HepG2 (cell line): ENCODE measurements around the gene GPC6. TPM values are rescaled to one million over a fixed set of nuclear protein-coding genes. Genes with fewer than 3 reads are reported as not detected.

ENCODE experiments used
- ATAC-seq: fragments of 200-7000 bp; cut with Tn5 transposase; 3 replicates; pipeline ENCODE4 v1.9.1; 2020; ENCODE audit warnings: mild to moderate bottlenecking, moderate library complexity
- BruUV-seq: library from RNA; stranded (reverse); fragments of 400-500 nt; replicated peaks from 2 replicates; lab custom pipeline; 2021; lab: Mats Ljungman, UMichigan
- CTCF ChIA-PET: fragments of 300-600 bp; formaldehyde crosslinking; extraction: SDS; loops from one replicate; lab custom pipeline; 2021; ENCODE audit warnings: low total read pairs, inconsistent platforms, low intra/inter-chr PET ratio; lab: Yijun Ruan, JAX
- POLR2A ChIA-PET: fragments of 350-600 bp; sonication (Branson Sonifier 250); formaldehyde crosslinking; loops from one replicate; lab custom pipeline; 2020; ENCODE audit warnings: antibody characterized with exemption, inconsistent platforms; lab: Yijun Ruan, JAX
- DNase-seq: peaks from one replicate; pipeline ENCODE4 v3.0.0-alpha.2; 2015; ENCODE audit warnings: low spot score
- FAIRE-seq: peaks from 3 replicates; lab custom pipeline; 2011; peaks lifted over from hg19 to GRCh38; lab: Jason Lieb, UNC
- H2AFZ ChIP-seq: one replicate; pipeline ENCODE4 v1.6.1; 2011; ENCODE audit warnings: low read length, inconsistent platforms
- H3K27ac ChIP-seq: fragments of 300-600 bp; 3 replicates; pipeline ENCODE4 v1.8.0; 2011; ENCODE audit warnings: mixed run types, mild to moderate bottlenecking, mixed read lengths, low read length, inconsistent platforms; ENCODE audit not compliant: insufficient read depth; ENCODE audit errors: extremely low read length
- H3K27me3 ChIP-seq, 2 experiments: fragments of 200-600 bp in 1 of 2; 2 replicates in 1 of 2; 3 replicates in 1 of 2; pipeline versions ENCODE4 v1.6.0 to v1.8.0; 2011; ENCODE audit warnings: low read length in 2 of 2, mild to moderate bottlenecking in 2 of 2, moderate library complexity in 2 of 2, inconsistent platforms in 1 of 2; ENCODE audit not compliant: insufficient read depth in 2 of 2, control insufficient read depth in 1 of 2
- H3K36me3 ChIP-seq, 2 experiments: fragments of 200-600 bp in 1 of 2; replicated peaks in 1 of 2; 2 replicates in 1 of 2; 3 replicates in 1 of 2; pipeline versions ENCODE4 v1.5.1 to v1.8.0; 2011; ENCODE audit warnings: low read length in 2 of 2, inconsistent platforms in 1 of 2; ENCODE audit not compliant: insufficient read depth in 2 of 2, control insufficient read depth in 1 of 2
- H3K4me1 ChIP-seq: 2 replicates; pipeline ENCODE4 v1.5.1; 2012; ENCODE audit warnings: low read length, inconsistent platforms; ENCODE audit not compliant: insufficient read depth
- H3K4me2 ChIP-seq: 2 replicates; pipeline ENCODE4 v1.6.0; 2011; ENCODE audit warnings: low read depth, low read length, inconsistent platforms
- H3K4me3 ChIP-seq, 3 experiments: fragments of 200-600 bp in 1 of 3; sonication (generic), shearing (Covaris generic) in 1 of 3; replicated peaks in 1 of 3; 2 replicates each; pipeline ENCODE4 v1.5.1; 2011 to 2016; ENCODE audit warnings: low read length in 3 of 3, inconsistent platforms in 2 of 3, low read depth in 2 of 3, mild to moderate bottlenecking in 2 of 3, control low read depth in 1 of 3, mixed read lengths in 1 of 3; ENCODE audit not compliant: insufficient read depth in 1 of 3
- H3K79me2 ChIP-seq: one replicate; pipeline ENCODE4 v1.6.1; 2011; ENCODE audit warnings: low read length, inconsistent platforms; ENCODE audit not compliant: insufficient read depth
- H3K9ac ChIP-seq: 2 replicates; pipeline ENCODE4 v1.6.0; 2011; ENCODE audit warnings: mild to moderate bottlenecking, low read depth, low read length, inconsistent platforms; ENCODE audit not compliant: insufficient read depth
- H3K9me3 ChIP-seq: 2 replicates; pipeline ENCODE4 v1.5.1; 2012; ENCODE audit warnings: mild to moderate bottlenecking, low read length
- H4K20me1 ChIP-seq: 2 replicates; pipeline ENCODE4 v1.6.0; 2011; ENCODE audit warnings: inconsistent platforms, mild to moderate bottlenecking, low read length, moderate library complexity; ENCODE audit not compliant: insufficient read depth
- ARNT ChIP-seq: fragments of 450-650 bp; IDR thresholded peaks from 2 replicates; pipeline ENCODE4 v1.6.1; 2017
- DNMT1 ChIP-seq: sonication (generic); formaldehyde crosslinking; IDR thresholded peaks from 2 replicates; pipeline ENCODE4 v1.5.1; 2020; ENCODE audit warnings: mild to moderate bottlenecking, missing genetic modification reagents
- ELF1 ChIP-seq: sonication (generic); formaldehyde crosslinking; IDR thresholded peaks from 2 replicates; pipeline ENCODE4 v1.4.0; 2020; ENCODE audit warnings: missing genetic modification reagents
- ELK4 ChIP-seq: sonication (generic); formaldehyde crosslinking; IDR thresholded peaks from 2 replicates; pipeline ENCODE4 v1.9.0; 2021; ENCODE audit warnings: missing genetic modification reagents, borderline replicate concordance
- HNF1B ChIP-seq: sonication (generic); formaldehyde crosslinking; IDR thresholded peaks from 2 replicates; pipeline ENCODE4 v1.5.1; 2020; ENCODE audit warnings: mild to moderate bottlenecking, moderate library complexity, missing genetic modification reagents
- MXD1 ChIP-seq: sonication (generic); formaldehyde crosslinking; IDR thresholded peaks from 2 replicates; pipeline ENCODE4 v1.4.0; 2020; ENCODE audit warnings: mild to moderate bottlenecking, missing genetic modification reagents
- NBN ChIP-seq: fragments of 450-650 bp; conservative IDR thresholded peaks from 2 replicates; pipeline ENCODE4 v1.6.1; 2017
- NONO ChIP-seq, 2 experiments: fragments of 450-650 bp in 1 of 2; sonication (generic) in 1 of 2; formaldehyde crosslinking in 1 of 2; IDR thresholded peaks in 1 of 2; conservative IDR thresholded peaks in 1 of 2; 2 replicates each; pipeline versions ENCODE4 v1.6.1 to v1.8.0; 2017 to 2022; ENCODE audit warnings: mild to moderate bottlenecking in 1 of 2, missing genetic modification reagents in 1 of 2, moderate library complexity in 1 of 2
- NR2F2 ChIP-seq: IDR thresholded peaks from 2 replicates; pipeline ENCODE4 v1.6.1; 2012; ENCODE audit warnings: low read depth, inconsistent platforms, borderline replicate concordance
- PCBP2 ChIP-seq: fragments of 200-400 bp; formaldehyde crosslinking; optimal IDR thresholded peaks from 2 replicates; pipeline ENCODE3; 2018; ENCODE audit warnings: low read length, low read depth; ENCODE audit not compliant: poor library complexity, severe bottlenecking
- RAD21 ChIP-seq: fragments of 450-650 bp; formaldehyde crosslinking; IDR thresholded peaks from 2 replicates; pipeline ENCODE4 v1.5.0; 2020; ENCODE audit warnings: mild to moderate bottlenecking
- SAP130 ChIP-seq: IDR thresholded peaks from 2 replicates; pipeline ENCODE4 v1.6.1; 2016; ENCODE audit warnings: low read depth
- TRAFD1 ChIP-seq: sonication (generic); formaldehyde crosslinking; IDR thresholded peaks from 2 replicates; pipeline ENCODE4 v1.5.1; 2020; ENCODE audit warnings: missing genetic modification reagents, mild to moderate bottlenecking, borderline replicate concordance
- ZBTB7B ChIP-seq: sonication (generic); formaldehyde crosslinking; IDR thresholded peaks from 2 replicates; pipeline ENCODE4 v1.4.0; 2020; ENCODE audit warnings: missing genetic modification reagents
- ZNF276 ChIP-seq: sonication (generic); formaldehyde crosslinking; IDR thresholded peaks from 2 replicates; pipeline ENCODE4 v1.4.0; 2020; ENCODE audit warnings: mild to moderate bottlenecking, low read depth, missing genetic modification reagents
- ZNF619 ChIP-seq: sonication (generic); formaldehyde crosslinking; IDR thresholded peaks from 2 replicates; pipeline ENCODE4 v1.4.0; 2020; ENCODE audit warnings: mild to moderate bottlenecking, missing genetic modification reagents
- ZNF629 ChIP-seq: sonication (generic); formaldehyde crosslinking; conservative IDR thresholded peaks from 2 replicates; pipeline ENCODE4 v1.5.0; 2020; ENCODE audit warnings: missing genetic modification reagents
- in situ Hi-C: cut with HindIII; loops from 2 replicates; pipeline ENCODE4 v1.10.0; 2017; ENCODE audit warnings: low pct_unique_long_range_greater_than_20kb; ENCODE audit not compliant: extremely low pct_ligation_motif_present
- intact Hi-C: fragments of 100-400 bp; cut with micrococcal nuclease; formaldehyde crosslinking; loops from one replicate; pipeline ENCODE4 v1.10.0; 2022; ENCODE audit not compliant: unreplicated experiment
- polyA plus RNA-seq, 8 experiments: library from polyadenylated mRNA; depleted of rRNA in 3 of 8; stranded (reverse) in 7 of 8; unstranded in 1 of 8; fragments of >200 nt; fragmentation: Illumina TruSeq in 4 of 8; extraction: Trizol in 4 of 8; gene quantifications; 2 replicates each; pipeline versions ENCODE4 v1.2.1 to v1.2.3, GENCODE V29; 2011 to 2016; ENCODE audit warnings: low read depth in 4 of 8, missing spikeins in 1 of 8, mixed read lengths in 1 of 8; ENCODE audit not compliant: insufficient read depth in 1 of 8
- total RNA-seq, 5 experiments: library from RNA; depleted of rRNA; stranded (reverse); fragments of >200 nt; fragmentation: Illumina TruSeq; extraction: Trizol; gene quantifications; 2 replicates each; pipeline ENCODE4 v1.2.3, GENCODE V29; 2016; ENCODE audit warnings: low read depth in 1 of 5

GPC6 gene
- total and polyA plus RNA-seq, 2 of the 13 experiments (the other 11 are each of a cell fraction or from before 2014, with no cell fraction given) = 24.5 to 33.9 TPM

GRCh38 chr13:93751117-93751516 is 524.5 kb downstream of the GPC6 start:
- no peaks in the 10 kb centered on the region for H3K79me2 ChIP-seq
- BruUV-seq = no TSS peak
- POLR2A ChIA-PET = no interaction called here
- H3K9ac ChIP-seq = no peak overlapping the region
- FAIRE-seq (no peak), DNase-seq (no peak), ATAC-seq (no peak)
- no peak overlapping the region for H3K27ac ChIP-seq
- in situ Hi-C loops = loop anchor here (25.0 kb wide), 1 partner anchor 514 kb away; the partner anchor contains the start of gene GPC6
- H3K4me1 ChIP-seq = peaks cover 14% of the 10 kb centered on the region
- H3K4me2 ChIP-seq = no peak overlapping the region
- no peaks in the 10 kb centered on the region for H3K27me3 ChIP-seq
- no peaks in the 10 kb centered on the region for H3K9me3 ChIP-seq
- no peaks in the 10 kb centered on the region for H4K20me1 ChIP-seq
- CTCF ChIA-PET = no interaction called here
- TF ChIP-seq ZNF619 (CRISPR knock-in tag) (no peak), TRAFD1 (no peak), RAD21 (CRISPR knock-in tag) (no peak), NONO (IDR thresholded peaks at IDR 0.05) (no peak), NONO (CRISPR knock-in tag; conservative IDR thresholded peaks at IDR 0.05) (no peak), DNMT1 (no peak), ZBTB7B (no peak), NR2F2 (no peak), PCBP2 (no peak), MXD1 (CRISPR knock-in tag) (no peak), ELK4 (CRISPR knock-in tag) (no peak), ZNF629 (CRISPR knock-in tag) (no peak), NBN (no peak), ELF1 (no peak), SAP130 (CRISPR knock-in tag) (no peak), ZNF276 (CRISPR knock-in tag) (no peak), HNF1B (CRISPR knock-in tag) (no peak), ARNT (no peak)
- H2AFZ ChIP-seq = no peak overlapping the region
- intact Hi-C loops = no loop called here
- H3K4me3 ChIP-seq = no peak overlapping the region
- H3K36me3 ChIP-seq = no peaks in the 10 kb centered on the region
